LNCaP clone FGC (cell line): ENCODE measurements around the gene TRAM2.

ENCODE experiments used
- DNase-seq: peaks from one replicate; pipeline ENCODE4 v3.0.0-alpha.2; 2011; ENCODE audit warnings: low read depth
- H3K4me3 ChIP-seq: 2 replicates; pipeline ENCODE4 v1.5.1; 2011; ENCODE audit warnings: mild to moderate bottlenecking, low read depth, low read length, control low read depth
- CTCF ChIP-seq: IDR thresholded peaks from 2 replicates; pipeline ENCODE4 v1.5.1; 2012; ENCODE audit warnings: mild to moderate bottlenecking; ENCODE audit not compliant: control insufficient read depth, insufficient read depth; ENCODE audit errors: extremely low read depth

TRAM2 gene

GRCh38 chr6:52576392-52577021 lies 353 bp downstream of the TRAM2 start:
- peak; percentile 54 for TF ChIP-seq CTCF
- peak overlapping the region; percentile 67 for H3K4me3 ChIP-seq
- DNase-seq = no peak

GRCh38 chr6:52576054-52576391 lies 837 bp downstream of the TRAM2 start:
- no peak for DNase-seq
- peak overlapping the region; percentile 67 for H3K4me3 ChIP-seq
- TF ChIP-seq CTCF = no peak

GRCh38 chr6:52575502-52575892 lies 1.4 kb downstream of the TRAM2 start:
- TF ChIP-seq CTCF = no peak
- DNase-seq = no peak
- H3K4me3 ChIP-seq = no peak overlapping the region

GRCh38 chr6:52574709-52575501 lies 2.0 kb downstream of the TRAM2 start:
- H3K4me3 ChIP-seq = no peak overlapping the region
- DNase-seq = no peak
- TF ChIP-seq CTCF = no peak

- no peak for DNase-seq
- TF ChIP-seq CTCF = no peak
- H3K4me3 ChIP-seq = no peak overlapping the region
Measured at GRCh38 chr6:52573295-52573694, 3.6 kb downstream of the TRAM2 start.

- no peak overlapping the region for H3K4me3 ChIP-seq
- DNase-seq = no peak
- TF ChIP-seq CTCF = no peak
Measured at GRCh38 chr6:52572536-52572935, 4.3 kb downstream of the TRAM2 start.
